HG03095 (cell line): ENCODE data around the gene GRIK4.

Experiments used
- ATAC-seq: cut with Tn5 transposase; IDR thresholded peaks from one replicate; pipeline ENCODE4 v1.9.1; 2021; ENCODE audit warnings: moderate library complexity; ENCODE audit not compliant: unreplicated experiment

Gene GRIK4

DNA sequence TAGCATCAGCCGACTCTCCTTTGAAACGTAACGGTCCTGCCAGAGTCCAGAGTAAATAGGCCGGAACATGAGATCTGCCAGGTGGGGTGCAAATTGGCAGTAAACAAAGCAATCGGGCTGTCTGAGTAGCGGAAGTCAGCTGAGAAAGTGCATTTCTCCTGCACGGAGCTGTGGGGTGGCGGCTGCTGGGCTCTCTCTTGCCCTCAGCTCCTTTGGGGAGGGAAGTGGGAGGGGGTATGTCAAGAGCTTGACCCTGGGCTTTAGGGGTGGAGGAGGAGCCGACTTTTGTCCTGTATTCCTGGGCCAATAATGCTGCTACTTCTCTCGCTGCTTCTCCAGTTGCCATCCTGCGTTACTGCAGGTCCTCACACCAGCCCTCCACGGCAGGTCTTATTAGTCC lies 11.6 kb downstream of the GRIK4 start:
- ATAC-seq: no peak

DNA sequence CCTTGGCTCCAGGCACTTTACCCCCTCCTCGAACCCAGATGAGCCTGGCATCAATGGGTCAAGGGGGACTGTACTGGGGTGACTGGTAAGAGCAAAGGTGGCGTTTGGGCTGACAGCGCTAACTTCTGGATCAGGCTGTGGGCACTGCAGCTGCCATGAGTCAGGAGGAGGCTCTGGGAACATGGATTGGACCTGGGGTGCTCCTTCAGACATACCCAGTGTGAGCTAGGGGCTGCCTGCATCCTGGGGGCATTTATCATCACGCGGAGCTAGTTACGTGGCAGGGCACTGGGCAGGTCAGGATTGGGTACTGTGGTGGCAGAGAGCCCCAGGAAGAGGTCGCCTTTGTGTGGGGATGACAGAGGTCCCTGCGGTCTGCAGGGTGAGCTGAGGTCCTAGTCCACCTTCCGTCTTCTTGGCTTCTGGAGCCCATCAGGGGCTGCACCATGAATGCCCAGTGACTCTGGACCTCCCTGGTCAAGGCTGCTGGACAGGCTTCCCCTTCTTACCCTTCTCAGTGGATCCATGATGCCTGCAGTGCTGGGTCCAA lies 13.1 kb downstream of the GRIK4 start:
- no peak for ATAC-seq

DNA sequence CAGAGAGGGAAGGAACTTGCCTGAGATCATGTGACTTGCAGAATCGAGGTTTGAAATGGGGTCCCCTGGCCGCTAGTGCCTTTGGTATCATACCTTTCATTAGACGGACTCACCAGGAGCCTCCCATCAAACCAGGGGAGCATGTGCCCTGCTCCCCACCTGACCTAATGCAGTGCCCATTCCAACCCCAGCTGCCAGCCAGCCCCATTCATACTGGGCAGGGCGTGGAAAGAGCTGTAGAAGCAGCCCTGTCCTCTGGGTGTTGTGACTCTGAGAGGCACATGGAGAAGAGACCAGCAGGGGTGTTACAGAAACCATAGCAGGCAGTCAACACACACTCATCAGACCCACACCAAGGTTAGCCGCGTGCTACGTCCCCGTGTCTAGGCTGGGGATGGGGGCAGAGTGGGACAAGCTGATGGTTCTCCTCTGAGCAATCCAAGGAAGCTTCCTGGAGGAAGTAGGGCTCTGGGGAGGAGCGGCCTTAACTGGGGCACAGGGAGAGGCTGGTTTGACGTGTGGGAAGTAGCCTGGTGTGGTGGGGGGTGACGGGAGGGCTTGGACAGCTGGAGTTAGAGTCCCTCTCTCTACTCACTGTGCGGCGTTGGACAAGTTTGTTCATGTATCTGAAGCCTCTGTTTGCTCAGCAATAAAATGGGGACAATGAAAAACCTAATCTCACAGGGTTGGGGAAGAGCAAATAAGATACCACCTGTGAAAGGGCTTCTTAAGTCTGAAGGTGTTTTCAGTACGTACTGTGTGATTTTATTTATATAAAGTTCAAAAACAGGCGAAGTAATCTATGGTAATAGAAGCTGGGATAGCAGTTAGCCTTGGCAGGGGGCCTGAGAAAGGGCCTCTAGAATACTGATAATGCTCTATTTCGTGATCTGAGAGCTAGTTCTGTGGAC lies 14.0 kb downstream of the GRIK4 start:
- no peak for ATAC-seq

DNA sequence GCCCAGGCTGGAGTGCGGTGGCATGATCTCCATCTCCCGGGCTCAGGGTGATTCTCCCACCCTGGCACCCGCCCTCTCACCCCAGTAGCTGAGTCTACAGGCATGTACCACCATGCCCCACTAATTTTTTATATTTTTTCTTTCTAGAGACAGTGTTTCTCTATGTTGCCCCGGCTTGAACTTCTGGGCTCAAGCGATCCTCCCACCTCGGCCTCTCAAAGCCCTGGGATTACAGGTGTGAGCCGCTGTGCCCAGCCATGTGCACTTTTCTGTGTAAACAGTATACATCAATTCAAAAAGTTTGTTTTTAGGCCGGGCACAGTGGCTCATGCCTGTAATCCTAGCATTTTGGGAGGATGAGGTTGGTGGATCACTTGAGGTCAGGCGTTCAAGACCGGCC lies 14.7 kb downstream of the GRIK4 start:
- ATAC-seq: no peak

DNA sequence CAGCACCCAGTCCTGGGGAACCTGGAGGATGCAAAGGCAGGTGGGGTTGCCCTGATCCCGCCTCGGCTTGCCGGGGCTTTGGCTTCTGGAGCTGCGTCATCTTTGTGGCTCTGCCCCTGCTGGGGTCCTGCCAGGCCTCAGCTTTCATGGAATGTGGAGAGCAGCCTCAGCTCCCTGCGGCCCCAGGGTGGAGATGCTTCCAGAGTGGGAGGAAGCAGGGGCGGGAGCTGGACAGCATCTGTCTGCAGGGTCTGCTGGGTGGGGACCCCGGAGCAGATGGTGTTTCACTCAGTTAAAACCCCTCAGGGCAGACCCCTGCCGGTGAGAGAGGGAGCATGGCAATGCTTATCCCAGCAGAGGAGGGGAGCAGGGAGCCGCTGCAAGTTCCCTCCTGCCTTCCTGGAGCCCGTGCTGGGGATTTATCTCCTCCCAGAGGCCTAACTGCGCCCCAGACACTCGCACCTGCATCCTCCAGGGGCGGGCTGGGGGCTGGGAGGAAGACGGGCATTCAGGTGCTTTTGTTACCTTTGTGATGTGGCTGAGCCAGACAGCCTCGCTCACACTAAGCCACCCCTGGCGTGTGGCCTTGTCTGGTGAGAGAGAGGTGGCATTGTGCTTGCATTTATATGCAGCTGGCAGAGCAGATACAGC lies 15.7 kb downstream of the GRIK4 start:
- no peak for ATAC-seq

DNA sequence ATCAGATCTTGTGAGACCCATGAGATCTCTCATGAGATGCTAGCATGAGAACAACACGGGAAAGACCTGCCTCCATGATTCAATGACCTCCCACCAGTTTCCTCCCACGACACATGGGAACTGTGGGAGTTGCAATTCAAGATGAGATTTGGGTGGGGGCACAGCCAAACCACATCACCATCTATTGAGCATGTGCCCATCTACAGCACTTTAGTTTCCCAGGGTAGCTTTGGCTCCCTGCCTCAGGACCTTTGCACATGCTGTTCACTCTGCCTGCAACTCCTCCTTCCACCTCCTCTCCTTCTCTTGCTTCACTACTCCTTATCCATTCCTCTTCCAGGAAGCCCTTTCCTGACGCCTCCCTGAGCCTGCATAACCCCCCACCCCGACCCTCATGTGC lies 17.2 kb downstream of the GRIK4 start:
- ATAC-seq: no peak

DNA sequence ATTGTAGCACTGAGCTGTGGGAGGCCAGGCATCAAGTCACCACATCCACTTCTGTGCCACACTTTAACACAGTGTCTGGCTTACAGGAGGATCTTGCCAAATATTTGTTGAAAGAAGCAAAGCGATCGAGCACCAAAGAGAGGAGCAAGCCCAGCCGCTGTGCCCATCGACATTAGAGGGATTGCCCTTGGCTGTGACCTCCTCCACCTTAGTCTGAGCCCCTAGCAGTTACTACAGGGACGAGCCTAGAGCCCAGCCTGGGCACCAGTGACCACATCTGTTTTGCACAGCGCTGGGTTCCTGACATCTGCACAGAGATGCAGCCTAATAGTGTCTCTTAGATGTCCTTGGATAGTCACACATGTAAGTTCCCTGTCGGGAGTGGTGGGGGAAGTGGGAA lies 17.7 kb downstream of the GRIK4 start:
- ATAC-seq: no peak

DNA sequence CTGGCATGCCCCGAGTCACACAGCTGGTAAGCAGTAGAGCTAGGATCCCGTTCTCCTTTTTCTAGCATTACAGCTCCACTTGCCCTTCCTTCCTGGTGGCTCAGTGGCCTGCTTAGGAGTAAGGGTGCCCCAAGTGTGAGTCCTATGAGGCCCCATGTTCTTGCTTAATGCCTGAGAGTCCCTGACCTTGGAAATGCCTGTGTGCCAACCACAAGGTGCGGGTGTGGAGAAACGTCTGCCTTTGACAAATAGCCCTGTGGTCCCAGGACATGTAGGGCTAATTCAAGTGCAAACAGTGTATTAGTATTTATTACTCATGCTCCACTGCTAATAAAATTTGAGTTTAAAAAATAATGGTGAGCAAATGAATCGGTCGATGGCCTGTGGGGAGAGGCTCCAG lies 18.4 kb downstream of the GRIK4 start:
- ATAC-seq: no peak

DNA sequence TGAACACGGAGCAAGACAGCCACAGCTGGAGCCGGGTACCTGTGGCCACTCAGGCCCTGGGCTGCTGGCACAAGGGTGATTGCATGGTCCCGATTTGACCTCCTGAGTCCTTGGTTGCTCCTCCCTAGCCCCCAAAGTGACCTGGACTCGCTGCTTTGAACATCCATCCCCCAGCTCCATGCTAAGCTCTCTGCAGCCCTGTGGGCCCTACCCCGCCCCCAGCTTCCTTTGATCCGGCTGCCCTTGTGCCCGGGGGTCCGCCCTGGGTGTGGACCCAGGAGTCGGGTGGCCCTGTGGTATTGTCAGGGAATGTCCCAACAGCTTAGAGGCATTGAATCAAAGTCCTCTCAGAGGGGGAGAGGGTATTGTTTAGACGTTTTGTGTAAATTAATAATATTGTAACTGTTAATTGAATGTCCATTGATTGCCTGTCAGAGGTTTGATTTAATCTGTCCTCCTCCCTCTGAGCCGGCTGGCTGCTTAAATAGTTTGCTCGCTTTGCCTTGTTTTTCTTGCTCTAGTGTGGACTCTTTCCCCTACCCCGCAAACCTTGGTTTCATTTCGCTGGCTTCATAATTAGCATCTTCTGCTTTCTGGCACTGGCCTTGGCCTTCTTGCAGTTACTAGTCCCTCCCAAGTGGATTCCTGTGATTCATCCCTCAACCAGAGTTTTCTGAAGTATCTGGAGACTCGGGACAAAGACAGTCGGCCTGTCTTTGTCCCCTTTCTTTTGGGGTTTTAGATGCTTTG lies 20.7 kb downstream of the GRIK4 start:
- no peak for ATAC-seq

DNA sequence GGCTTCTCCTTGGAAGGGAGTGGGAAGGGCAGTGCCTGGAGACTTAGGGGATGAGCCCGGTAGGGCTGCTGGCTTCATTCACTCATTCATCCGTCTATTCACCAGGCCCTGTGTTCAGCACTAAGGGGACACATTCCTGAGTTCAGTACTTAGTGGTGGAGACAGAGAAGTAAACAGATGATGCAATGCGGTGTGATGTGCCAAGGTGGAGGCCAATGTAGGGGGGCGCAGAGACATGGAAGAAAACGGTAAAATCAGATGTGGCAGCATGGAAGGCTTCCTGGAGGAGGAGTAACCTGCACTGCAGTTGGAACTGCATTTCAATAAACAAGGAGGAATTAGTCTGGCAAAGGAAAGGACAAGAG lies 21.3 kb downstream of the GRIK4 start:
- no peak for ATAC-seq

DNA sequence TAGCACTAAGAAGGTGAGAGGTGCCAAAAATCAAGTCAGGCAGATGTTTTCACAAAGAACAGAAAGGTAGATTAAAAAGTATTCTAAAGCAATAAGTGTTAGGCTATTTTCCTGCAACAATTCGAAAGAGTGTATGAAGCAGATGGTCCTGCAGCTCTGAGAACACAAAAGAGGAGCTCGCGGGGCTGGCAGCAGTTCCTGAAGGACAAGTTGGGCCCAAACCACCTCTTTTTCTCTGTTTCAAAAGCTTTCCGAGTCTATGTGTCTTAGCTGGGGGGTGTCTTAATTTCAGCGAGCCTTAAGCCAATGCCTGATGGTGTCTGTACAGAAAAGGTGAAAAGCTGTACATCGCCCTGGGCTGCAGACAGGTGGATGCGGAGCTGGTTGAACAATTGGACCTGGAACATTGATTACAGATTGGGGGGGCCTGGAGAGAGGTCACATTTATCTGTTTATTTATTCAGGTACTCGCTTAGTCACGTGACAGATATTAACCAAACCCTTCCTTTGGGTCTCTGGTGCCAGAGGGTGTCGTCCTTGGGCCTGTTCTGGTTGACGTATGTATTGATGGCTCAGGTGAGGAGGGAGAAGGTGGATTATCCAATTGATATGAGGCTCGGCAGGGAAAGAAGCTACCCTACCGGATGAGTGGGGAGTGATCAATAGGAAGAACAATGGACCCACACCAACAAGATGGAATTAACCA lies 24.7 kb downstream of the GRIK4 start:
- no peak for ATAC-seq

DNA sequence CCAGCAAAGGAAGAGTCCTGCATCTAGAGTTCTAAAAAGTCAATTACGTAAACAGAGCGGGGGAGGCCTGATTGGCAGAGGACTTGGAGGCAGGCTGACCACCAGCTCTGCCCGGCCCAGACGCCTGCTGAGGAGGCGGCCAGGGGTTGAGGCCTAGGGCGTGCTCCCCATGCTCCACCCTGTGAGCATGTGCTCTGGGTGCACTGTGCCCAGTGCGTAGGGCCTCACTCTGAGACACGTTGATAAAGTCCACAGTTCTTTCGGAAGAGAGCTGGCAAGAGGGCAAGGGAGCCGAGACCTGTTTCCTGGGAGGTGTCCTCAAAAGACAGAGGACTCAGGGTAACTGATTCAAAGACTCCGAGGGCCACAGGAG lies 25.2 kb downstream of the GRIK4 start:
- no peak for ATAC-seq

DNA sequence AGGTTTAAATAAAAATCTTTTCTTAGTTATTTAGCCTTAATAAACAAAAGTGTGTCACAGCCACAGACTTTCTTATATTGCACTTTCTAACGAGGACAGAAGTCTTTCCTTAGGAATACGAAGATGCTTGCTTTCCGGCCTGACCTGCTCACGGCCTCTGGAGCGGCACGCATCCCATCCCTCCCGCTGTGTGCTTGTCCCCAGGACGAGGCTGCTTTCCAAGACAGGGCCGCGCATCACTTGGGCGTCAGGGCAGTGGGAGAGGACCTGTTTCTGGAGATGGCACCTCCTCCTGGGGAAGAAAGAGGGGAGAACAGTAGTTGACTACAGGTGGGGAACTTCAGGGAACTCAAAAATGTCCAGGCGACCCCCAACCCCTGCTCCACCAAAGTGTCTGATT lies 26.4 kb downstream of the GRIK4 start:
- ATAC-seq: no peak

DNA sequence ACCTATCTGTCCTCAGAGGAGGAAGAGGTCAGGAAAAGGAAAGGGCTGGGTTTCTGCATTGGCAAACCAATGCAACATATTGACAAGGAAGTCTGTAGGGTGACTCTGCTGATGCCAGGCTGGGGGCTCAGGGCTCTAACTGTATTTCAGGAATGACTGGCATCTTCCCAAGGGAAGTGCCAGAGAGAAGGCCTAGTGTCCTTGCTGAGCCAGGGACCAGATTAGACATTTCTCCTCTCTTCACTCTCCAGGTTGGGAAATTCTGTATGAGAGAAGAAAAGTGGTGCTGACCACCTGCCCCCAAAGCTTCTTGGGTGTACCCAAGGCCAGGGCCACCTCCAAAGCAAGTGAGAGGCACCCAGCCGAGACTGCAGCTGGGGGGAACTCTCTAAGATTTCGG lies 27.2 kb downstream of the GRIK4 start:
- no peak for ATAC-seq

DNA sequence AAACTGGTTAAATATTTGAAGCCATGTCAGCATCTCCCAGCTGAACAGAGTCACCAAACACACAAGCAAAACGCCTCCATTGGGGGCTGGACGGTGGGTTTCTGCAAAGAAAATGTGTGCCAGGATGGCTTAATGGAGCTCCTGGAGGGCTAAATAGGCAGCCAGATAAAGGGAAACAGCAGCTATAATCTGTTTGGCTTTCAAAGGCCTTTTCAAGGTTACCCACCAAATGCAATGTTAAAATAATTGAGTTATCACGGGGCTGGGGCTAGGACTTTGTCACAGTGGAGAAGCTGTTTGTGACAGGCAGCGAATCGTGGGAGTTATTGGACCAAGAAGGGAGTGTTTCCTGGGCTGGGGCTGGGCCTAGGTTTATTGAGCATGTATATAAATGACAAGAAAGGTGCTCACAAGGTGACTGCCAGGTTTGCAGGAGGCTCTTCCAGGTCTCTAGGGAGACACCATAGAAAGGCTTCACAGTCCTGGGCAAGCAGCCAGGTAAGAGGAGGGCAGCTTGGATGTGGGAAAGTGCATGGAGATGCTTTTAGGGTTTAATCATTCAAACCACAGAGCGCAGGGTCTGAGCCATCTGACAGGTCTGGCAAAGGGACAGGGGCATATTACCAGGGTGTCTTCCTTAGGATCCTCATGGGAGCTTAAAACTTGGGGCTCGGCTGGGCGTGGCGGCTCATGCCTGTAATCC lies 28.3 kb downstream of the GRIK4 start:
- no peak for ATAC-seq

DNA sequence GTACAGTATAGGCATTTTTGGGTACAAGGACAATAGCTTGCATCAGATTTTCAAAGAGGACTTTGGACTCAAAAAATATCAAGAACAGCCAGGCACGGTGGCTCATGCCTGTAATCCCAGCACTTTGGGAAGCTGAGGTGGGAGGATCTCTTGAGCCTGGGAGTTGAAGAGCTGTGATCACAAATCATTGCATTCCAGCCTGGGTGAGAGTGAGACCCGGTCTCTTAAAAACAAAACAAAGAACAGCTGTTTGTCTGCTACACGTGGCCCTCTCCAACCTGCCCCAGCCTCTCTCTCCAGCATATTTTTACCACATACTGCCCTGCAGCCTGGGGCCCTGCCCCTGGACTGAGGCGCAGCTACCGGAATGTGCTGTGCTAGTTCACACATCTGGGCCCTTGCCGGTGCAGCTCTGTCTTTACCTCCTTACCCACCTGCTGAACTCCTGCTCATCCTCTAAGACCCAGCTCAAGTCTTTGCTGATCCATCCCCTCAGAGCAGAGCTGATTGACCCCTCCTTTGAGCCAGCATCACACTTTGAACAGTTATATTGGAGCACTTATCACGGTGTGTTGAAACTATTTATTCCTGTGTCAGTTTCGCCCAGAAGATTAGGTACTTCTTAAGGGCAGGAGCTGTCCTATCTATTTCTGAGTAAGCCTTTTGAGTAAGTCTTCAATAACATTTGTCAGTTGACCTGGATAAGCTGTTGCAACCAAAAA lies 29.4 kb downstream of the GRIK4 start:
- no peak for ATAC-seq

DNA sequence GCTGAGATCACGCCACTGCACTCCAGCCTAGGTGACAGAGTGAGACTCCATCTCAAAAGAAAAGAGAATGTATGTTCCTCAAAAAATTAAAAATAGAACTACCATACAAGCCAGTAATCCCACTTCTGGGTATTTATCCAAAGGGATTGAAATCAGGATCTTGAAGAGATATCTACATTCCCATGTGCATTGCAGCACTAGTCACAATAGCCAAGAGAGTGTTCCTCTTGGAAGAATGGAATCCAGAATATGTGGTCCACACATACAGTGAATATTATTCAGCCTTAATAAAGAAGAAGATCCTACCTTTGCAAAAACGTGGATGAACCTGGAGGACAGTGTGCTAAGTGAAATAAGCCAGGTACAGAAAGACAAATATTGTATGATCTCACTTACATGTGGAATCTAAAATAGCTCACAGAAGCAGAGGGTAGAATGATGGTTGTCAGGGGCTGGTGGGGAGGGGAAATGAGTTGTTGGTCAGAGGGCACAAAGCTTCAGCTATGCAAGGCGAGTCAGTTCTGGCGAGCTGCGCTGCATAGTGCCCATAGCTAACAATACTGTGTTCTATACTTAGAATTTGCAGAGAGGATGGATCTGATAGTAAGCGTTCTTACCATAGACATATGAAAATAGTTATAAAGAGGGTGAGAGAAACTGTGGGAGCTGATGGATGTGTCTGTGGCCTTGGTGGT lies 32.1 kb downstream of the GRIK4 start:
- no peak for ATAC-seq

DNA sequence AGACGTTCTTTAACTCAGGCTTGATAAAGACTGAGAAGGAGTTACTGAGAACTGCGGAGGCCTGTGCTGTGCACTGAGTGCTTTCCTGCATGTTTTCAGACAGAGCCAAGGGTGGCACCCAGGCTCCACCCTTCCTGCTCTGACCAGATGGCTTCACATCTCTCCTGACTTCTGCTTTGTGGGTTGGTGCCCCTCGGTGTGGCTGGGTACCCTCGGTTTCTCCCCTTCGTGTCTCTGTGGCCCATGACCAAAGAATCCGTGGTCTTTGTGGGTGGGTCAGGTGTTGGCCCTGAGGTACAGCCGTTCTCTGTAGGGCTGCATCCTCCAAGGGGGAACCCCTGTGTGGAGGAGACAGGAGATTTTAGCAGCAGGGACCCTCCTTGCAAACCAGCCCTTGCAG lies 34.3 kb downstream of the GRIK4 start:
- no peak for ATAC-seq
